PC-9 (cell line): ENCODE measurements around the gene HEG1. TPM values are rescaled to one million over a fixed set of nuclear protein-coding genes. Genes with fewer than 3 reads are reported as not detected.

Experiments used
- BruUV-seq: library from RNA; stranded (reverse); fragments of 400-500 nt; replicated peaks from 2 replicates; lab custom pipeline; 2021; lab: Mats Ljungman, UMichigan
- CTCF ChIA-PET: fragments of 300-600 bp; sonication (Branson Sonifier 250); formaldehyde crosslinking; loops from one replicate; lab custom pipeline; 2022; ENCODE audit warnings: antibody characterized with exemption; lab: Charles Lee
- POLR2A ChIA-PET: fragments of 300-600 bp; sonication (Branson Sonifier 250); formaldehyde crosslinking; loops from one replicate; lab custom pipeline; 2022; ENCODE audit warnings: antibody characterized with exemption; ENCODE audit not compliant: unreplicated experiment; lab: Charles Lee
- DNase-seq, 2 experiments: peaks; one replicate each; pipeline versions ENCODE4 v3.0.0 to v3.0.0-alpha.2; 2015 to 2022; ENCODE audit warnings: mixed read lengths in 1 of 2
- H2AFZ ChIP-seq: fragments of 200-600 bp; sonication (generic); 2 replicates; pipeline ENCODE4 v1.8.1; 2017; ENCODE audit warnings: antibody characterized with exemption
- H3F3A ChIP-seq: fragments of 200-600 bp; sonication (generic); 2 replicates; pipeline ENCODE4 v1.8.1; 2017; ENCODE audit warnings: antibody characterized with exemption, mild to moderate bottlenecking, low read depth; ENCODE audit not compliant: insufficient read depth
- H3K27ac ChIP-seq: fragments of 200-600 bp; sonication (generic); 2 replicates; pipeline ENCODE4 v1.6.1; 2016; ENCODE audit warnings: mixed run types
- H3K27me3 ChIP-seq: fragments of 200-600 bp; sonication (generic); 2 replicates; pipeline ENCODE4 v1.6.1; 2016; ENCODE audit warnings: low read depth, mixed run types; ENCODE audit not compliant: insufficient read depth
- H3K36me3 ChIP-seq: fragments of 200-600 bp; sonication (generic); 2 replicates; pipeline ENCODE4 v1.6.1; 2016; ENCODE audit warnings: low read depth, mixed run types
- H3K4me1 ChIP-seq: fragments of 200-600 bp; sonication (generic); replicated peaks from 2 replicates; pipeline ENCODE4 v1.6.1; 2016; ENCODE audit warnings: mixed run types; ENCODE audit not compliant: insufficient read depth
- H3K4me2 ChIP-seq: fragments of 200-600 bp; sonication (generic); 2 replicates; pipeline ENCODE4 v1.6.1; 2017; ENCODE audit warnings: mixed run types
- H3K4me3 ChIP-seq: fragments of 200-600 bp; sonication (generic); 2 replicates; pipeline ENCODE4 v1.6.1; 2016; ENCODE audit warnings: mixed run types
- H3K79me2 ChIP-seq: fragments of 200-600 bp; sonication (generic); 2 replicates; pipeline ENCODE4 v1.6.1; 2017; ENCODE audit warnings: low read depth, mixed run types
- H3K9me2 ChIP-seq: fragments of 200-600 bp; sonication (generic); 2 replicates; pipeline ENCODE4 v1.8.1; 2017; ENCODE audit warnings: mild to moderate bottlenecking; ENCODE audit not compliant: insufficient read depth
- H3K9me3 ChIP-seq: fragments of 200-600 bp; sonication (generic); 2 replicates; pipeline ENCODE4 v1.8.1; 2016; ENCODE audit warnings: low read depth; ENCODE audit not compliant: insufficient read depth
- H4K20me1 ChIP-seq: fragments of 200-600 bp; sonication (generic); 2 replicates; pipeline ENCODE4 v1.8.1; 2017; ENCODE audit not compliant: insufficient read depth
- EZH2 ChIP-seq: fragments of 200-600 bp; sonication (generic); IDR thresholded peaks from 2 replicates; pipeline ENCODE4 v1.8.0; 2017; ENCODE audit warnings: antibody characterized with exemption, low read depth
- intact Hi-C: fragments of 100-400 bp; cut with micrococcal nuclease; formaldehyde crosslinking; loops from one replicate; pipeline ENCODE4 v1.10.0; 2022; ENCODE audit not compliant: unreplicated experiment
- total RNA-seq: library from RNA; stranded (reverse); gene quantifications from 2 replicates; pipeline ENCODE4 v1.2.3, GENCODE V29; 2021
- TF ChIP-seq, protein P1 (sequence below): fragments of 200-600 bp; sonication (generic); conservative IDR thresholded peaks from 2 replicates; pipeline ENCODE4 v1.6.1; 2017; ENCODE audit warnings: mixed run types, antibody characterized with exemption, mild to moderate bottlenecking, moderate library complexity

The HEG1 gene
- total RNA-seq, 1 experiment from 2014 or later, result 33.5 TPM

DNA sequence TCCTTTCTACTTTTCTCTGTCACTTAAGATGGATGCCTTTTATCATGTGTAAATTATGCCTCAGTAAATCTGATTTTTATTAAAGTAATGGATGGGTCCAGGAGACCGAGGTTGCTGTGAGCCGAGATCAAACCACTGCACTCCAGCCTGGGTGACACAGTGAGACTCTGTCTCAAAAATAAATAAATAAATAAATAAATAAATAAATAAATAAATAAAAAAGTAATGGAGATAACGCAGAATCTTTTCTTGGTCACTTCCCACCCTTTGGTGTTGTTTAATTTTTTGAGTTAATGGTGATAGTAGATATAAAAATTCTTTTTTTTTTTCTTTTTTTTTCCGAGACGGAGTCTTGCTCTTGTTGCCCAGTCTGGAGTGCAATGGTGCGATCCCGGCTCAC, 77.2 kb downstream of the HEG1 start:
- Histone ChIP-seq H2AFZ (no peak overlapping the region), H3K4me1 (no peaks in the 10 kb centered on the region), H3K4me2 (no peak overlapping the region), H3K79me2 (no peaks in the 10 kb centered on the region), H3K9me2 (no peaks in the 10 kb centered on the region), H4K20me1 (no peaks in the 10 kb centered on the region), H3K36me3 (no peaks in the 10 kb centered on the region), H3K27me3 (no peaks in the 10 kb centered on the region), H3K9me3 (no peaks in the 10 kb centered on the region), H3F3A (no peaks in the 10 kb centered on the region), H3K4me3 (no peak overlapping the region), H3K27ac (no peak overlapping the region)
- no peak for DNase-seq
- BruUV-seq, result no TSS peak
- TF ChIP-seq, protein P1, sequence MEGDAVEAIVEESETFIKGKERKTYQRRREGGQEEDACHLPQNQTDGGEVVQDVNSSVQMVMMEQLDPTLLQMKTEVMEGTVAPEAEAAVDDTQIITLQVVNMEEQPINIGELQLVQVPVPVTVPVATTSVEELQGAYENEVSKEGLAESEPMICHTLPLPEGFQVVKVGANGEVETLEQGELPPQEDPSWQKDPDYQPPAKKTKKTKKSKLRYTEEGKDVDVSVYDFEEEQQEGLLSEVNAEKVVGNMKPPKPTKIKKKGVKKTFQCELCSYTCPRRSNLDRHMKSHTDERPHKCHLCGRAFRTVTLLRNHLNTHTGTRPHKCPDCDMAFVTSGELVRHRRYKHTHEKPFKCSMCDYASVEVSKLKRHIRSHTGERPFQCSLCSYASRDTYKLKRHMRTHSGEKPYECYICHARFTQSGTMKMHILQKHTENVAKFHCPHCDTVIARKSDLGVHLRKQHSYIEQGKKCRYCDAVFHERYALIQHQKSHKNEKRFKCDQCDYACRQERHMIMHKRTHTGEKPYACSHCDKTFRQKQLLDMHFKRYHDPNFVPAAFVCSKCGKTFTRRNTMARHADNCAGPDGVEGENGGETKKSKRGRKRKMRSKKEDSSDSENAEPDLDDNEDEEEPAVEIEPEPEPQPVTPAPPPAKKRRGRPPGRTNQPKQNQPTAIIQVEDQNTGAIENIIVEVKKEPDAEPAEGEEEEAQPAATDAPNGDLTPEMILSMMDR, result no peak
- no peak for TF ChIP-seq EZH2
- CTCF ChIA-PET, result no interaction called here
- POLR2A ChIA-PET, result no interaction called here
- intact Hi-C loops, result no loop called here

DNA sequence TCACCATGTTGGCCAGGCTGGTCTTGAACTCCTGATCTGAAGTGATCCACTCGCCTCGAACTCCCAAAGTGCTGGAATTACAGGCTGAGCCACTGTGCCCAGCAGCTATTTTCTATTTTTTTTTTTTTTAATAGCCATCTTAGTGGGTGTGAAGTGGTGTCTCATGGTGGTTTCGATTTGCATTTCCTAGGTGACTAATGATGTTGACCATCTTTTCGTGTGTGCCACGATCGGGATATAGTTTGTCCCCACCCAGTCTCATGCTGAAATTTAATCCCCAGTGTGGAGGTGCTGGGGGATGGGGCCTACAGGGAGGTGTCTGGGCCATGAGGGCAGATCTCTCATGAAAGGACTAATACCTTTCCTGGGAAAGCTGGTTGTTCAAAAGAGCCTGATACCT, 79.4 kb downstream of the HEG1 start:
- BruUV-seq, result no TSS peak
- no peaks in the 10 kb centered on the region for H3K9me3 ChIP-seq
- no peaks in the 10 kb centered on the region for H3K27me3 ChIP-seq
- CTCF ChIA-PET, result interaction anchor here (0.6 kb wide), 2 partner anchors 25 to 179 kb away, joined by 3 to 4 read pairs; no protein-coding TSS in a partner anchor
- no peaks in the 10 kb centered on the region for H3K4me1 ChIP-seq
- H3K9me2 ChIP-seq, result no peaks in the 10 kb centered on the region
- POLR2A ChIA-PET, result interaction anchor here (0.5 to 0.6 kb wide), 2 partner anchors 141 to 443 kb away, joined by 3 to 6 read pairs; no protein-coding TSS in a partner anchor
- no peak overlapping the region for H3K4me3 ChIP-seq
- no peaks in the 10 kb centered on the region for H3K36me3 ChIP-seq
- H4K20me1 ChIP-seq, result no peaks in the 10 kb centered on the region
- intact Hi-C loops, result no loop called here
- no peak overlapping the region for H3K27ac ChIP-seq
- H3K79me2 ChIP-seq, result no peaks in the 10 kb centered on the region
- TF ChIP-seq, protein P1, result no peak
- TF ChIP-seq EZH2, result no peak
- H3F3A ChIP-seq, result no peaks in the 10 kb centered on the region
- H3K4me2 ChIP-seq, result no peak overlapping the region
- H2AFZ ChIP-seq, result no peak overlapping the region
- DNase-seq, result peak; percentile 38 to 42

DNA sequence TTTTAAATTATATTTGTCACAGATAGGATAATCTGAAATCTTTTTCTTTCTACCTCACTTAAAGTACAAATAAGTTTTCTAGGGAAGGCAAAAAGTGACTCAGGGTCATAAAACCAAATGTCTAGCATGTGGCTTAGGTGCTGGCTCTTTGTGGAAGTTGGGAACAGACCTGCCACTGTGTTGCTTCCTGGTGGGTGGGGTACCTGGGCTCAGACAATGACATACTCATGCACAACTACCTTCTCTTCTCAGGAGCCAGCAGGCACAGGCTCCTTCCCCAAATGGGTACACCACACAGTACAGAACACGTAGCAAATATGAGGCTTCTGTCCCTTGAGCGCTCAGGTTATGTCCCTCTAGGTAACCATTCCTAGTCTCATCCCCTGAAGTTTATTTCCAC, 81.1 kb downstream of the HEG1 start:
- Histone ChIP-seq H3F3A (no peaks in the 10 kb centered on the region), H3K4me3 (no peak overlapping the region), H3K79me2 (no peaks in the 10 kb centered on the region), H3K36me3 (no peaks in the 10 kb centered on the region), H4K20me1 (no peaks in the 10 kb centered on the region), H3K27me3 (no peaks in the 10 kb centered on the region), H2AFZ (no peak overlapping the region), H3K9me2 (no peaks in the 10 kb centered on the region), H3K9me3 (no peaks in the 10 kb centered on the region), H3K4me1 (no peaks in the 10 kb centered on the region), H3K27ac (no peak overlapping the region), H3K4me2 (no peak overlapping the region)
- intact Hi-C loops, result no loop called here
- no TSS peak for BruUV-seq
- ChIA-PET CTCF (no interaction called here), POLR2A (no interaction called here)
- no peak for TF ChIP-seq EZH2
- TF ChIP-seq, protein P1, result no peak
- no peak for DNase-seq
